ENCODE results near the gene LAMB4.

DNA sequence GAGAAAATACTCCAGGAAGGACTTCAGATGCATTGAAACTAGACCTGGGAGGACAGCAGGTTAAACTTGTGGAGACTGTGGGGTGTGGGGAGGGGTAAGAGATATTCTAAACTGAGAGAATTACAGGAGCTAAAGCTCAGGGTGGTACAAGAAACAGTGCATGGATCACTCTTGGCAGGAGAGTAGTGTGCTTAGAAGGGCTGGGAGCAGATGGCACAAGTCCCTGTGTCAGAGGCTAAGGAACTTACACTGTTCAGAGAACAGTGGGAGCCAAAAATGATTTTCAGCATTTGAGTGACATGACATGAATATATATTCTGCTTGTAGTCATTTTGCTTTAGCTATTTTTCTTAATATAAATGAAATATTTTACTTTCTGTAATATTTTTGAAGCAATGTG lies 91.2 kb downstream of the LAMB4 start:
- TF ChIP-seq CTCF (IDR thresholded peaks at IDR 0.05) (no peak), POLR2A (IDR thresholded peaks at IDR 0.05) (no peak)
